Retinal pigment epithelial cell (primary cell): ENCODE data around the gene AFF3.
"Not testable (repeated sequence)": the region's sequence is repeated elsewhere in the genome, so short reads cannot be mapped to it uniquely, and the experiment has no call there.

ENCODE experiments used
- DNase-seq: peaks from one replicate; pipeline ENCODE4 v3.0.0-alpha.2; 2010; ENCODE audit warnings: low read depth
- H3K4me3 ChIP-seq: 2 replicates; pipeline ENCODE4 v1.5.1; 2011; ENCODE audit warnings: mild to moderate bottlenecking, low read length, control low read depth, moderate library complexity
- TF ChIP-seq, protein P1 (sequence below): conservative IDR thresholded peaks from 2 replicates; pipeline ENCODE4 v1.5.1; 2011; ENCODE audit warnings: low read depth, low read length, control low read depth, inconsistent platforms

The AFF3 gene

DNA sequence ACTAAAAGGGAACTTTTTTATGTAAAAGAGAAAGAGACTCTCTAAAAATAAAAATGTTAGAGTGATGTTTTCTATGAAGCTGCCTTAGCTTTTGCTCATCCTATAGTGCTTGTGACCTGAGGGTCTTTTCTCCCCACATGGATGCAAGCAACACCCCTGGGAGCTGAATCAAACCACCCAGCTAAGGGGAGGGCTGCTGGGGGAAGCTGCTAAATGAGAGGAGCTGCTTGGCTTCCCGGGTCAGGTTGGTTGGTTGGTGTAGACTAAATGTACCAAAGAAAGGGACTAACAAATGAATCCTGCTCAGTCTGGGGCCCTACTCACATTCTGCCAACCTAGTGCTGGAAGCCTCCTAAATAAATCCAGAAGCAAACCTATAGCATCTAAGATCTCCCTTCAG, 35.0 kb downstream of the AFF3 start:
- TF ChIP-seq, protein P1, sequence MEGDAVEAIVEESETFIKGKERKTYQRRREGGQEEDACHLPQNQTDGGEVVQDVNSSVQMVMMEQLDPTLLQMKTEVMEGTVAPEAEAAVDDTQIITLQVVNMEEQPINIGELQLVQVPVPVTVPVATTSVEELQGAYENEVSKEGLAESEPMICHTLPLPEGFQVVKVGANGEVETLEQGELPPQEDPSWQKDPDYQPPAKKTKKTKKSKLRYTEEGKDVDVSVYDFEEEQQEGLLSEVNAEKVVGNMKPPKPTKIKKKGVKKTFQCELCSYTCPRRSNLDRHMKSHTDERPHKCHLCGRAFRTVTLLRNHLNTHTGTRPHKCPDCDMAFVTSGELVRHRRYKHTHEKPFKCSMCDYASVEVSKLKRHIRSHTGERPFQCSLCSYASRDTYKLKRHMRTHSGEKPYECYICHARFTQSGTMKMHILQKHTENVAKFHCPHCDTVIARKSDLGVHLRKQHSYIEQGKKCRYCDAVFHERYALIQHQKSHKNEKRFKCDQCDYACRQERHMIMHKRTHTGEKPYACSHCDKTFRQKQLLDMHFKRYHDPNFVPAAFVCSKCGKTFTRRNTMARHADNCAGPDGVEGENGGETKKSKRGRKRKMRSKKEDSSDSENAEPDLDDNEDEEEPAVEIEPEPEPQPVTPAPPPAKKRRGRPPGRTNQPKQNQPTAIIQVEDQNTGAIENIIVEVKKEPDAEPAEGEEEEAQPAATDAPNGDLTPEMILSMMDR, result no peak
- no peak for DNase-seq
- no peak overlapping the region for H3K4me3 ChIP-seq

DNA sequence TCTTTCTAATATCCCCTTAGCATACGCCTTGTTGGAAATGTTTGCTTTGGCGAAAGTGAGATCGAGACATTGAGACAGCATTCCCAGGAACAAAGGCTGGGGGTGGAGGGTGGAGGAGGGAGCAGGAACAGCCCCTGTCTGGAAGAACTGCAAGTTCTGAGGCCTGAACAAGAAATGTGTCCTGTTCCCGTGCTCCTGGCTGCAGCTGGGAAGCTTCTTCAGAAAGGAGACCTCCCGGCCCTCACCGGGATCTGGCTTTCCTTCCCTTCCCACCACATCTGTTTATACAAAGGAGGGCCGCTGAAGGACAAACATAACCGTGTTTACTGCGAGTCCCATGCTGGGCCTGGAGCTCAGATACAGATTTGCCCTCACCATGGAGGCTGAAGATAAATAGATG, 35.9 kb downstream of the AFF3 start:
- no peak for DNase-seq
- TF ChIP-seq, protein P1, result no peak
- no peak overlapping the region for H3K4me3 ChIP-seq

DNA sequence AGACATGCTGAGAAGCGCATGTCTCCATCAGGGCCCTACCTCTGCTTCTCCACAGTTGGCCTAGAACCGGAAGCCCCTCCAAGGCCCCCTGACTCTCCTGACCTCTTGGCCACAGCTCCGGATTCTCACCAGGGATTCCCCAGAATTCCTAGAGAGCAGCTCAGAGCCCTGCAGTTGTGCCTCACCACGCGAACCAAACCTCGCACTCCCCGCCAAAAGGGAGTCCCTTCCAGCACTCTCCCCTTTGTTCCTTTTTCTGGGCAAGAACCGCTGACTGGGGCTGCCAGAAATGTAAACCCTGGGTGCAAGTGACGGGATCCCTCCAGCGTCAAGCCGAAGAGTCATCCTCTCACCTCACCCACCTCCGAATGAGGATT, 36.7 kb downstream of the AFF3 start:
- no peak for DNase-seq
- peak overlapping the region; percentile 65 for H3K4me3 ChIP-seq
- TF ChIP-seq, protein P1, result no peak

DNA sequence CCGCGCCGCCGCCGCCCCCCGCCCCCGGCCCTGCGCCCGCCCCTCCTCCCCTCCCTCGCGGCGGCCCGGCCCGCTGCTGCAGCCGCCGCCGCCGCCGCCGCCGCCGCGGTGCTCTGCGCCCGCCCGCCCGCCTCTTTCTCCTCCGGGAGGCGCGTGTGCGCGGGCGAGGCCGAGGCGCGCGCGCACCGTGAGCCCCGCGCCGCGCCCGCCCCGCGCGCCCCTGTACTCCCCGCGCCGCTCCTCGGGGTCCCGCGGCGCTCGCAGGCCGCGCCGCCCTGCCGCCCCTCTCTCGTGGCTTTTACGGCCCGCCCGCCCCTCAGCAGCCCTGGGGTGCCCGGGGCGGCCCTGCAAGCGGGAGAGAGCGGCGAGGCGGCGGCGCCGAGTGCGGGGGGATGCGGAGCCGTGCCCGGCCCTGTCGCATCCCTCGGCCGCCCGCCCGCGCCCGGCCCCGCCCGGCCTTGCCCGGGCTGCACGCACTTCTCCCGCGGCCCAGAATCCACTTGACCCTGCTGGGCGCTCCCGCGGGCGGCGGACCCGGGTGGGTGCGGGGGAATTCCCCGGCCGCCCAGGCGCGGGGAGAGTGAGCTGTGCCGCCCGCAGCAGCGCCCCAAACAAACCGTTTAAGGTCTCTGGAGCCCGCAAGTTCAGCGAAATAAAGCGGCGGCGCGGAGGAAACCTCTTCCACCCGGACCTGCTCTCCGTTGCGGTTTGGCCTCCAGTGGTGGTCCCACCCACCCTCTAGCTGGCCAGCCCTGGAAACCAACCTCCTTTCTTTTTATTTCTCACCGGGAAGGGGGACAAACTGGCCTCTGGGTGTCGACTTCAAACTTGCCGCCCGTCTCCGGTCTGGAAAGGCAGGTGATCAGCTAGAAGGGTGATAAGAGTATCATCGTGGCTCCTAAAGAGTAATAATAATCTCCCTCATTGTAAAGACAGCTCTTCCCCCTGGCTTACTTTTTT, 37.4 kb downstream of the AFF3 start:
- no peak for DNase-seq
- TF ChIP-seq, protein P1, result no peak
- peak overlapping the region; percentile 65 for H3K4me3 ChIP-seq

- DNase-seq, result not testable (repeated sequence)
- peak overlapping the region; percentile 40 for H3K4me3 ChIP-seq
Observed at GRCh38 chr2:100104265-100104664, 38.1 kb downstream of the AFF3 start.

DNA sequence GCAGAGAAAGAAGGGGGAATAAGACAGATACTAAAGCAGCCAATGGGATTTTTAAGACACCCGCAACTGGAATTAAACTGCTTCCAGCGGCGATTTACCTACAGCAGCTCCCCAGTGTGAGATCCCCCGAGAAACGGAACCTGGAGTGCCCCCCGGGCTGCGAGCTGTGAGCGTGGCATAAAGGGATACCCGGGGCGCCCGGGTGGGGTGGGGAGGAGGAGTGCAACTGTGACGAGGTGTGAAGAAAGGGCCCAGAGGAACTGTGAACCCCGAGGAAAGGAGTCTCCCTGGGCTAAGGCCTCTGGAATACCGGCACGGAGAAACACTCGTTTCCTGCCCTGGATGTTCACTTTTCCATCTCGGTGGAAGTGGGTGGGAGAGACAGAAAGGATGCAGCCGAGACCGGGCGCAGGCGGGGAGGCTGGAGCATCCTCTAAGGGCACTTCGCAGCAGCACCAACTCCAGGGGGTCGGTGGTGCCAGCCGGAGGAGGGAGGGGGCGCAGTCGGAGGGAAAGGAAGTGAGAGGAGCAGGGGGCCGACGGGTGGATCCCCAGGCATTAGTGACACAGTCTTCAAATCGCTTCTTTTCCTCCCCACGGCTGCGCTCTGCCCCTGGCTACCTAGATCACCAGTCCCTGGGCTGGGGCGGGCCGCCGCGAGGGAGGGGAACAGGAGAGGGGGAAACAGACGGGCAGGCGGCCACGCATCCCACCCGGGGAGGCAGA, 38.7 kb downstream of the AFF3 start:
- peak overlapping the region; percentile 40 for H3K4me3 ChIP-seq
- DNase-seq, result not testable (repeated sequence)

DNA sequence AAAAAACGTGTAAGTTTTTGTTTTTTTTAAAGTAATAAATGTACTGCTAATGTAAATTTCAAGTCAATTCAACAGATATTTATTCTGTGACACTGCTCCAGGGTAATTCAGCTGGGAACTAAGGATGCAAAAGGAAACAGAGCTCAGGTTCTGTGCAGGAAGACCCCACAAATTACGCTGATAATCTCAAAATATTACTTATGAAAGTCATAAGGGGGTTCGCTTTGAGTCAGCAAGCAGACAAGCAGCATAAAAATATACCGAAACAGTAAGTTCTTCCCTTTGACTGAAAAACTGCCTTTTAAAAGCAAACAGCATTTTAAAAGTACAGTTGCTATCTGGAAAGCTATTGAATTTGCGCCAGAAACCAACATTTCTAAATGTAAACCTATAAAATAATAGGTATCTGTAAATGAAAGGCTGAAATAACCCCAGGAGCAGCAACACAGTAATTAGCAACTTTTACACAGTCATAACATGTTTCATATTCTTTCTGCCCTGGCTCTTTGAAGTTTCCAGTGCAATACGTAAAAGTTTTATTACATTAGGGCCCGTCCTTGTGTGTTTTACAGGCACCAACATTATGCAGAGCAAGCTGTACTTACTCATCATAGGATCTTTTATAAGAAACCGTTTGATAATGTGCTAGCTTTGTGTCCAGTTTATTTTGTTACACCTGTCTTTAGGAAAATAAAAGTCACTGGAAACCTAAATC, 39.8 kb downstream of the AFF3 start:
- not testable (repeated sequence) for DNase-seq, H3K4me3 ChIP-seq

- not testable (repeated sequence) for H3K4me3 ChIP-seq, DNase-seq
Observed at GRCh38 chr2:100098855-100099254, 43.5 kb downstream of the AFF3 start.

GRCh38 chr2:100097611-100098294, 44.6 kb downstream of the AFF3 start:
- DNase-seq, result not testable (repeated sequence)

GRCh38 chr2:100095845-100096244, 46.5 kb downstream of the AFF3 start:
- not testable (repeated sequence) for H3K4me3 ChIP-seq, DNase-seq

More at GRCh38 chr2:100097611-100098294, 44.6 kb downstream of the AFF3 start:
- H3K4me3 ChIP-seq, result not testable (repeated sequence)

DNA sequence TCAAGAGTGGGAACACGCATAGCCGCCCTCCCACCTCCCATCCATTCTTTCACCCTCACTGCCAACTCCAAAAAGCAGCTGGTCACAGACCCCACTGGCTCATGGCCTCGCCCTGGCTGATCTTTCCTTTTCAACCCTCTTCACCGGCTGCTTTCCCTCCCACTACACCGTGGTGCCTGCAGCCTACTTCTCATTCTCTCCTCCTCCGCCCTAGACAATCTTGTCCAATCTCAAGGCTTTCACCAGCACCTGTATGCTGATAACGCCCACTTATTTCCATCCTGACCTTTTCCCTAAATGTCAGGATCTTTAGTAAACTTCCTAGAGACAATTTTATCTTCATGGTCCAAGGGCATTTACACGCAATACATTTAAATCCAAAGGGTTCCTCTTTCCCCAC, 50.6 kb downstream of the AFF3 start:
- not testable (repeated sequence) for H3K4me3 ChIP-seq, DNase-seq

DNA sequence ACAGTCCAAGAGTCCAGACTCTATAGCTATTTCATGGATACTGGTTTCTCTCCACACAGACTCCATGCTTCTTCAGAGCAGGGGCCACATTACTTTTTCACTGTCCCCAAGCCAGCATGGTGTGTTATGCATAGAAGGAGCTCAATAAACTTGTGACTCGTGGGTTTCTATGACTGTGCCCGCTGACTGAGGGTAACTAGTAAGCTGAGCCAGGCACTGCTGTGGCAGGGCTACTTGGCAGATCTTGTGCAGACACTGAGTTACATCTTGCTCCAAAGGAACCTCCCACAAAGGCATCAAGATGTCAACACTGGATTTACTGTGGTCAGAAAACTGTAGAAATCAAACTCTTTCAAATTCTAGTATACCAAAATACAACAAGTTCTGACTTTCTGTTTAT, 56.6 kb downstream of the AFF3 start:
- H3K4me3 ChIP-seq, DNase-seq: not testable (repeated sequence)
